ENCODE measurements around the gene JAG2.

DNA sequence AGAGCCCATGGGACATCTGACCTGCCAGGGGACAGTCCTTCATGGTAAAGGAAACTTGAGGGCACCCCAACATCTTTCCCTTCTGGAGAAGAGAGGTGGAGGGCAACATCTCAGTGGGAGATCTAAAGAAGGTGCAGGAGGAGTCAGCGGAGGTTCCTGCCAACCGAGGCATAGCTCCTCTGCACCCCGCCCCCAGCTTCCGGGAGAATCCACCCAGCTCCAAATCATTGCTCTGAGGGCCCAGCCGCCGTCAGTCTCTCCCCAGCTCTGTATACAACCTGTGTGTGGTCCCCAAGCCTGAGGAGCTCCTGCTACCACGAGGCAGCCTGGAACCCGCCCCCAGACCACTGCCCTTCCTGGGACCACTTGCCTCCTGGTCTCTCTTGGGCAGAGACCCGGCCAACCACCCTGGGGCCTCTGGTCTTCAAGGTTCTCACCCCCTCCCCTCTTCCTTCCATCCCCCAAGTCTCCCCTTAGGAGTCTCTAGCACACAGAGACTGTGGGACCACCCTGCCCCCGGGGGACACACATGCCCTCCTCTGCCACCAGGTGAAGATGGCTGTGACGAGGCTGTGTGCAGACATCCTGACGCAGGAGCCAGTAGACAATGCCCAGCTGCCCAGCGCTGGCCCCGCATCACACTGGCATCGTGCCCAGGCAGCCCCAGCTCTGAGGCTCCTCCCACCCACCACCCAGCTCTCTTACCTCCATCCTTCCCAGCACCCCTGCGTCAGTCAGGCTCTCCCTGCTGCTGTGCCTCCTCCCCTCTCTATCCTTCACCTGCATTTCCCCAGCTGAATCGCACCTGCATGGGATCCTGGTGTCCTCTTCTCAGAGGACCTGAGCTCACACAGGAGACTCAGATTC, 25.6 kb upstream of the JAG2 start:
- TF ChIP-seq CTCF (IDR thresholded peaks at IDR 0.05) (no peak), EP300 (IDR thresholded peaks at IDR 0.05; ENCODE audit: low read depth) (no peak)
